ENCODE results near the gene SOD2. TPM values are rescaled to one million over a fixed set of nuclear protein-coding genes. Genes with fewer than 3 reads are reported as not detected.

The SOD2 gene
- total RNA-seq, 1 donor from 2014 or later: 64.0 TPM

- Histone ChIP-seq H3K9me3 (ENCODE audit: insufficient read depth, low read depth, low read length) (no peaks in the 10 kb centered on the region), H3K79me2 (ENCODE audit: insufficient read depth, low read length) (no peaks in the 10 kb centered on the region), H3K4me2 (ENCODE audit: low read length) (no peak overlapping the region), H3K4me1 (ENCODE audit: insufficient read depth, low read length) (no peaks in the 10 kb centered on the region), H3K9ac (ENCODE audit: low read length) (no peak overlapping the region), H4K20me1 (ENCODE audit: insufficient read depth, low read length) (no peaks in the 10 kb centered on the region), H3K27me3 (ENCODE audit: insufficient read depth, low read length) (no peaks in the 10 kb centered on the region), H2AFZ (ENCODE audit: low read depth, low read length) (no peak overlapping the region), H3K27ac (ENCODE audit: low read depth, low read length) (no peak overlapping the region), H3K36me3 (ENCODE audit: insufficient read depth, low read length) (no peaks in the 10 kb centered on the region), H3K4me3 (ENCODE audit: insufficient read depth, low read depth, low read length) (no peak overlapping the region)
- no peak for TF ChIP-seq CTCF (IDR thresholded peaks at IDR 0.05; ENCODE audit: insufficient read depth, low read depth, low read length)
- TF ChIP-seq EZH2 (IDR thresholded peaks at IDR 0.05; ENCODE audit: insufficient read depth, low read length): no peak
- no peak for FAIRE-seq
- H3K4me1 Mint-ChIP-seq (ENCODE audit: low read depth, unreplicated experiment): peaks cover 14% of the 10 kb centered on the region
- no peak overlapping the region for H3K4me3 Mint-ChIP-seq (ENCODE audit: unreplicated experiment)
- H3K27me3 Mint-ChIP-seq (ENCODE audit: low read depth, unreplicated experiment): no peaks in the 10 kb centered on the region
- H3K36me3 Mint-ChIP-seq (ENCODE audit: low read depth, unreplicated experiment): no peaks in the 10 kb centered on the region
- H3K27ac Mint-ChIP-seq (ENCODE audit: unreplicated experiment): no peak overlapping the region
- H3K9me3 Mint-ChIP-seq (ENCODE audit: unreplicated experiment): peaks cover 6% of the 10 kb centered on the region
- no peak for DNase-seq (ENCODE audit: low read depth)
Observed at GRCh38 chr6:159655409-159655988, 37.5 kb downstream of the SOD2 start.

- DNase-seq (ENCODE audit: low read depth): peak; percentile 34
- H3K27ac Mint-ChIP-seq (ENCODE audit: unreplicated experiment): no peak overlapping the region
Observed at GRCh38 chr6:159654483-159655098, 38.5 kb downstream of the SOD2 start.

More at GRCh38 chr6:159654483-159655098, 38.5 kb downstream of the SOD2 start:
- no peaks in the 10 kb centered on the region for H3K4me1 ChIP-seq (ENCODE audit: insufficient read depth, low read length)
- Mint-ChIP-seq H3K4me1 (ENCODE audit: low read depth, unreplicated experiment) (peaks cover 14% of the 10 kb centered on the region), H3K36me3 (ENCODE audit: low read depth, unreplicated experiment) (no peaks in the 10 kb centered on the region), H3K9me3 (ENCODE audit: unreplicated experiment) (peaks cover 4% of the 10 kb centered on the region), H3K4me3 (ENCODE audit: unreplicated experiment) (no peak overlapping the region), H3K27me3 (ENCODE audit: low read depth, unreplicated experiment) (no peaks in the 10 kb centered on the region)
- H3K27ac ChIP-seq (ENCODE audit: low read depth, low read length): no peak overlapping the region
- TF ChIP-seq CTCF (IDR thresholded peaks at IDR 0.05; ENCODE audit: insufficient read depth, low read depth, low read length) (peak; percentile 60), EZH2 (IDR thresholded peaks at IDR 0.05; ENCODE audit: insufficient read depth, low read length) (no peak)
- H3K4me3 ChIP-seq (ENCODE audit: insufficient read depth, low read depth, low read length): no peak overlapping the region
- no peaks in the 10 kb centered on the region for H4K20me1 ChIP-seq (ENCODE audit: insufficient read depth, low read length)
- H3K4me2 ChIP-seq (ENCODE audit: low read length): no peak overlapping the region
- H3K27me3 ChIP-seq (ENCODE audit: insufficient read depth, low read length): no peaks in the 10 kb centered on the region
- FAIRE-seq: no peak
- H3K79me2 ChIP-seq (ENCODE audit: insufficient read depth, low read length): no peaks in the 10 kb centered on the region
- H3K9me3 ChIP-seq (ENCODE audit: insufficient read depth, low read depth, low read length): no peaks in the 10 kb centered on the region
- H2AFZ ChIP-seq (ENCODE audit: low read depth, low read length): no peak overlapping the region
- H3K9ac ChIP-seq (ENCODE audit: low read length): no peak overlapping the region
- H3K36me3 ChIP-seq (ENCODE audit: insufficient read depth, low read length): no peaks in the 10 kb centered on the region

Data from astrocyte (in vitro differentiated cells and primary cell).